Measurements from ENCODE around the gene AGPS. TPM values are rescaled to one million over a fixed set of nuclear protein-coding genes. Genes with fewer than 3 reads are reported as not detected.
"Not testable (repeated sequence)": the region's sequence is repeated elsewhere in the genome, so short reads cannot be mapped to it uniquely, and the experiment has no call there.

AGPS gene
- total RNA-seq, 2 experiments from 2014 or later: 55.7 to 58.9 TPM

DNA sequence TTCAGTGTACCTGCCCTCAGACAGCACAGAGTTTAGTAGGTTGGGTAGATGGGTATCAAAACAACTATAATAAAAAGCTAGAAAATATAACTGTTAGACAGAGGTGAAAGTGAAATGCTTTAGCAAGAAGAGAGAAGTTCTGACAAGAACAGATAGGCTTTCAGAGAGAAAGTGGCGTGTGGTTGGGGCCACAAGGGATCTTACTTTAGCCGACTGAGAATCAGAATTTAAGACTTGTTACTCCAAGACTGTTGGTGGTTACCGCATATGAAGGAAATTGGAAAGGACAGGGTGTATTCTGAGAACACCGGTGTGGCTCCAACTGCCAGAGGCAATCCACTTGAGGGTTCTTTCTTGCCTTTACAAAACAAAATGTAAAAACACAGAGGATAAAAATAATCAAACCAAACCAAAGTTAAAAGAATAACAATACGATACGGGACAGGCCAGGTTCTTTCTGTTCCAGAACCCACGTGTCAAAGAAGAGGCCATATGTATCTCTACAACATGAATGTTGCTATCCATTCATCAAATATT lies 44.4 kb upstream of the AGPS start:
- DNase-seq (no peak), ATAC-seq (no peak)
- peaks cover 3% of the 10 kb centered on the region for H3K4me1 Mint-ChIP-seq (ENCODE audit: low read depth)
- H3K4me3 Mint-ChIP-seq: no peak overlapping the region
- no peaks in the 10 kb centered on the region for H3K27me3 Mint-ChIP-seq
- H3K36me3 Mint-ChIP-seq (ENCODE audit: low read depth): no peaks in the 10 kb centered on the region
- intact Hi-C loops (cut with micrococcal nuclease): no loop called here
- POLR2A ChIA-PET: no interaction called here
- CTCF ChIA-PET: no interaction called here
- TF ChIP-seq, protein P1, sequence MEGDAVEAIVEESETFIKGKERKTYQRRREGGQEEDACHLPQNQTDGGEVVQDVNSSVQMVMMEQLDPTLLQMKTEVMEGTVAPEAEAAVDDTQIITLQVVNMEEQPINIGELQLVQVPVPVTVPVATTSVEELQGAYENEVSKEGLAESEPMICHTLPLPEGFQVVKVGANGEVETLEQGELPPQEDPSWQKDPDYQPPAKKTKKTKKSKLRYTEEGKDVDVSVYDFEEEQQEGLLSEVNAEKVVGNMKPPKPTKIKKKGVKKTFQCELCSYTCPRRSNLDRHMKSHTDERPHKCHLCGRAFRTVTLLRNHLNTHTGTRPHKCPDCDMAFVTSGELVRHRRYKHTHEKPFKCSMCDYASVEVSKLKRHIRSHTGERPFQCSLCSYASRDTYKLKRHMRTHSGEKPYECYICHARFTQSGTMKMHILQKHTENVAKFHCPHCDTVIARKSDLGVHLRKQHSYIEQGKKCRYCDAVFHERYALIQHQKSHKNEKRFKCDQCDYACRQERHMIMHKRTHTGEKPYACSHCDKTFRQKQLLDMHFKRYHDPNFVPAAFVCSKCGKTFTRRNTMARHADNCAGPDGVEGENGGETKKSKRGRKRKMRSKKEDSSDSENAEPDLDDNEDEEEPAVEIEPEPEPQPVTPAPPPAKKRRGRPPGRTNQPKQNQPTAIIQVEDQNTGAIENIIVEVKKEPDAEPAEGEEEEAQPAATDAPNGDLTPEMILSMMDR (IDR thresholded peaks at IDR 0.05): no peak
- no peak overlapping the region for H3K27ac Mint-ChIP-seq
- no peaks in the 10 kb centered on the region for H3K9me3 Mint-ChIP-seq

DNA sequence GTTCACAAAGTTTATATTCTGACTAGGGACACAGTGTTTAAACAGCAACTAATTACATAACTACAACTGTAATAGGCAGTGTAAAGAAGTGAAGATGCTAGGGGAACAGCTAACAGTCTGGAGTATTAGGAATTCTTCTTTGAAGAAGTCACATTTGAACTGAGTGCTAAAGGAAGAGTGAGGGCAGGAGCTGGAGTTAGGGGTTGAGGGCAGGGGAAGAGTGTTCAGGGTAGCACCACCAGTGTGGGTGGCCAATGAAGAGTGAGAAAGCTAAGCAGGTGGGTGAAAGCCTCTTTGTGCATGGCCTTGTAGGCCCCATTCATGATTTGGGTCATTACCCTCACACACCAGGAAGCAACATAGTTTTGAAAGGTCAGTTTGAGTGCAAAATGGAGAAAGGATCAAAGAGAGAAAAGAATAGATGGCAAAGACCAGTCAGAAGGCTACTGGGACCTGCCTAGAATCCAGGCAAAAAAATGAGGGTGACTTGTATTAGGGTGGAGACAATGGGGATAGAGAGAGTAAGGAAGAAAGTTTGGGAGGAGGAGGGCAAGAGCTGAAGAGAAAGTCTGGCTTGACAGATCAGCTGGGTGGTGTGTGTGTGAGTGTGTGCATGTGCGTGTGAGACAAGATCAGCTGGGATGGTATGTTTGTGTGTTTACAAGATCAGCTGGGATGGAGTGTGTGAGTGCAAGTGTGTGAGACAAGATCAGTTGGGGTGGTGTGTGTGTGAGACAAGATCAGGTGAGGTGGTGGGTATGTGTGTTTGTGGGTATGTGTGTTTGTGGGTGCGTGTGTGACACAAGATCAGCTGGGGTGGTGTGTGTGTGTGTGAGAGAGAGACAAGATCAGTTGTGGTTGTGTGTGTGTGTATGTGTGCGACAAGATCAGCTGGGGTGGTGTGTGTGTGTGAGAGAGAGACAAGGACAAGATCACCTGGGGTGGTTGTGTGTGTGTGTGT lies 43.6 kb upstream of the AGPS start:
- TF ChIP-seq, protein P1 (IDR thresholded peaks at IDR 0.05): no peak
- DNase-seq (no peak), ATAC-seq (no peak)
- Mint-ChIP-seq H3K4me1 (ENCODE audit: low read depth) (peaks cover 3% of the 10 kb centered on the region), H3K4me3 (no peak overlapping the region), H3K36me3 (ENCODE audit: low read depth) (no peaks in the 10 kb centered on the region), H3K9me3 (no peaks in the 10 kb centered on the region), H3K27ac (no peak overlapping the region), H3K27me3 (no peaks in the 10 kb centered on the region)
- ChIA-PET CTCF (interaction anchor here (1.4 kb wide), 1 partner anchor 14 kb away, joined by 7 read pairs; no protein-coding TSS in a partner anchor), POLR2A (no interaction called here)
- intact Hi-C loops (cut with micrococcal nuclease): no loop called here

DNA sequence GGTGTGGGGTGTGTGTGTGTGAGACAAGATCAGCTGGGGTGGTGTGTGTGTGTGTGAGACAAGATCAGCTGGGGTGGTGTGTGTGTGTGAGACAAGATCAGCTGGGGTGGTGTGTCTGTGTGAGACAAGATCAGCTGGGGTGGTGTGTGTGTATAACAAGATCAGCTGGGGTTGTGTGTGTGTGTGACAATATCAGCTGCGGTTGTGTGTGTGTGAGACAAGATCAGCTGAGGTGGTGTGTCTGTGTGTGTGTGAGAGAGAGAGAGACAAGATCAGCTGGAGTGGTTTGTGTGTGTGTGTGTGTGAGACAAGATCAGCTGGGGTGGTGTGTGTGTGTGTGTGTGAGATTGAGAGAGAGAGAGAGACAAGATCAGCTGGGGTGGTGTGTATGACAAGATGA lies 41.9 kb upstream of the AGPS start:
- not testable (repeated sequence) for H3K4me1 Mint-ChIP-seq (ENCODE audit: low read depth)

DNA sequence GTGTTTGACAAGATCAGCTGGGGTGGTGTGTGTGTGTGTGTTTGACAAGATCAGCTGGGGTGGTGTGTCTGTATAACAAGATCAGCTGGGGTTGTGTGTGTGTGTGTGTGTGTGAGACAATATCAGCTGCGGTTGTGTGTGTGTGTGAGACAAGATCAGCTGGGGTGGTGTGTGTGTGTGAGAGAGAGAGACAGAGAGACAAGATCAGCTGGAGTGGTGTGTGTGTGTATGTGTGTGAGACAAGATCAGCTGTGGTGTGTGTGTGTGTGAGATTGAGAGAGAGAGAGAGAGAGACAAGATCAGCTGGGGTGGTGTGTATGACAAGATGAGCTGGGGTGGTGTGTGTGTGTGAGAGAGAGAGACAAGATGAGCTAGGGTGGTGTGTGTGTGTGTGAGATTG lies 41.5 kb upstream of the AGPS start:
- CTCF ChIA-PET: interaction anchor here (1.0 to 1.5 kb wide), 5 partner anchors 14 to 203 kb away, joined by 3 to 6 read pairs (median 4); no protein-coding TSS in a partner anchor
- H3K4me3 Mint-ChIP-seq; H3K4me1 Mint-ChIP-seq (ENCODE audit: low read depth); POLR2A ChIA-PET; H3K36me3 Mint-ChIP-seq (ENCODE audit: low read depth); DNase-seq; H3K27ac Mint-ChIP-seq; ATAC-seq; H3K27me3 Mint-ChIP-seq; H3K9me3 Mint-ChIP-seq: not testable (repeated sequence)
- intact Hi-C loops (cut with micrococcal nuclease): loop anchor here (5.0 kb wide), 1 partner anchor 371 kb away; no protein-coding TSS in a partner anchor

More for the DNA sequence above, 41.9 kb upstream of the AGPS start:
- intact Hi-C loops (cut with micrococcal nuclease): loop anchor here (5.0 kb wide), 1 partner anchor 372 kb away; no protein-coding TSS in a partner anchor
- POLR2A ChIA-PET; ATAC-seq; H3K9me3 Mint-ChIP-seq; DNase-seq; H3K27me3 Mint-ChIP-seq; H3K4me3 Mint-ChIP-seq; H3K27ac Mint-ChIP-seq; H3K36me3 Mint-ChIP-seq (ENCODE audit: low read depth): not testable (repeated sequence)
- CTCF ChIA-PET: interaction anchor here (1.0 to 1.5 kb wide), 5 partner anchors 14 to 202 kb away, joined by 3 to 6 read pairs (median 4); no protein-coding TSS in a partner anchor

DNA sequence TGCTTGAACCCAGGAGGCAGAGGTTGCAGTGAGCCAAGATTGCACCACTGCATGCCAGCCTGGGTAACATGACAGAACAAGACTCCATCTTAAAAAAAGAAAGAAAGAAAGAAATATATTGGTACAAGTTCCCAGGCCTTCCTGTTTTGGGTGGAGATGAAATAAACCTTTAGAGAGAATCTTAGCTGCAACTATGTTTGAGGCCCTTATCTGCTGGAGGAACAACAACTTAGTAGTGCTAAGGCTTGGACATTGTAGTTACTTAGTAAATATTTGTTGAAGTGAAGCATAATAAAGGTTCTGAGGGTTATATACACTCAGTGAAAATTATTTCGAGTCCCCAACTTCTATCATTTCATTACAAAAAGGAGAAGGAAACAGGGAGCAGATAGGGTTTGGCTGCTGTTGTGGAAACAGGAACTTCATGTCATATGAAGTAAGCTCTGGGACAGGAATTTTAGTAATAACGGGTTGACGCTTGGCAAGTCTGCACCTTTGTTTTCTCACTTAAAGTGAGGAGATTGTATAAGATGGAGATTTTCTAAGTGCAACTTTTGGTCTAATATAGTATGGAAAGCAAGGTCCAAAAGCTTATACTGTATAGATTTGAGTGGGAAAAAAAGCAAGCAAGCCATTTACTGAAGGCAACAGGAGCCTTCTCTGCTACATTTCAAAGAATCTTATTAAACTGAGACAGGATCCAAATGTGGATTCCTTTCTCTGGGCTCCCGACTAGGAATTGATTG lies 40.0 kb upstream of the AGPS start:
- ChIA-PET POLR2A (interaction anchor here (0.6 kb wide), 1 partner anchor 39 kb away, joined by 3 read pairs; no protein-coding TSS in a partner anchor), CTCF (interaction anchor here (0.7 to 1.1 kb wide), 2 partner anchors 17 to 372 kb away, joined by 3 to 4 read pairs; no protein-coding TSS in a partner anchor)
- intact Hi-C loops (cut with micrococcal nuclease): loop anchor here (5.0 kb wide), 1 partner anchor 370 kb away; no protein-coding TSS in a partner anchor
- H3K36me3 Mint-ChIP-seq (ENCODE audit: low read depth): no peaks in the 10 kb centered on the region
- ATAC-seq (no peak), DNase-seq (no peak)
- no peak overlapping the region for H3K27ac Mint-ChIP-seq
- H3K4me3 Mint-ChIP-seq: no peak overlapping the region
- H3K27me3 Mint-ChIP-seq: no peaks in the 10 kb centered on the region
- H3K4me1 Mint-ChIP-seq (ENCODE audit: low read depth): peaks cover 3% of the 10 kb centered on the region
- H3K9me3 Mint-ChIP-seq: no peaks in the 10 kb centered on the region
- TF ChIP-seq, protein P1 (IDR thresholded peaks at IDR 0.05): no peak
